SK-N-SH (cell line): Measurements from ENCODE around the gene NT5C1B. TPM values are rescaled to one million over a fixed set of nuclear protein-coding genes. Genes with fewer than 3 reads are reported as not detected.

Source experiments
- CTCF ChIA-PET: fragments of 300-600, 350-600 bp; formaldehyde crosslinking; extraction: SDS; loops from one replicate; lab custom pipeline; 2021; lab: Yijun Ruan, JAX
- POLR2A ChIA-PET: fragments of 350-600 bp; sonication (Branson Sonifier 250); formaldehyde crosslinking; extraction: SDS; loops from one replicate; lab custom pipeline; 2020; ENCODE audit warnings: antibody characterized with exemption, inconsistent platforms; lab: Yijun Ruan, JAX
- DNase-seq: peaks from one replicate; pipeline ENCODE4 v3.0.0; 2012
- H2AFZ ChIP-seq: fragments of 200-600 bp; sonication (generic); 2 replicates; pipeline ENCODE4 v1.8.1; 2016; ENCODE audit warnings: antibody characterized with exemption, mild to moderate bottlenecking, low read depth
- H3F3A ChIP-seq: fragments of 200-600 bp; sonication (generic); replicated peaks from 2 replicates; pipeline ENCODE3; 2016; ENCODE audit warnings: antibody characterized with exemption, mild to moderate bottlenecking; ENCODE audit not compliant: insufficient read depth
- H3K27ac ChIP-seq, 2 experiments: fragments of 200-500 bp in 1 of 2; fragments of 200-600 bp in 1 of 2; sonication (Bioruptor generic) in 1 of 2; sonication (generic), shearing (Covaris generic) in 1 of 2; 2 replicates each; pipeline versions ENCODE4 v1.5.1 to v1.6.1; 2014 to 2016; ENCODE audit warnings: low read depth in 2 of 2, inconsistent platforms in 1 of 2, low read length in 1 of 2, mild to moderate bottlenecking in 1 of 2, mixed read lengths in 1 of 2
- H3K27me3 ChIP-seq: fragments of 200-600 bp; sonication (generic), shearing (Covaris generic); 2 replicates; pipeline ENCODE4 v1.6.1; 2016; ENCODE audit warnings: mixed run types; ENCODE audit not compliant: insufficient read depth
- H3K36me3 ChIP-seq, 2 experiments: fragments of 200-500 bp in 1 of 2; fragments of 200-600 bp in 1 of 2; sonication (Bioruptor generic) in 1 of 2; sonication (generic) in 1 of 2; replicated peaks in 1 of 2; 2 replicates each; pipeline versions ENCODE3 to v1.5.1; 2014 to 2016; ENCODE audit warnings: low read length in 1 of 2, mild to moderate bottlenecking in 1 of 2; ENCODE audit not compliant: insufficient read depth in 2 of 2, control insufficient read depth in 1 of 2
- H3K4me1 ChIP-seq, 2 experiments: fragments of 200-500 bp in 1 of 2; fragments of 200-600 bp in 1 of 2; sonication (Bioruptor generic) in 1 of 2; sonication (generic), shearing (Covaris generic) in 1 of 2; 2 replicates each; pipeline versions ENCODE4 v1.5.1 to v1.6.1; 2014 to 2016; ENCODE audit warnings: low read depth in 1 of 2, low read length in 1 of 2, mixed run types in 1 of 2; ENCODE audit not compliant: insufficient read depth in 2 of 2, control insufficient read depth in 1 of 2
- H3K4me2 ChIP-seq: fragments of 200-600 bp; sonication (generic), shearing (Covaris generic); 2 replicates; pipeline ENCODE4 v1.6.1; 2017; ENCODE audit warnings: mixed run types
- H3K4me3 ChIP-seq, 2 experiments: fragments of 200-500 bp in 1 of 2; fragments of 200-600 bp in 1 of 2; sonication (Bioruptor generic) in 1 of 2; sonication (generic), shearing (Covaris generic) in 1 of 2; 2 replicates each; pipeline versions ENCODE4 v1.5.1 to v1.8.1; 2014 to 2016; ENCODE audit warnings: low read depth in 2 of 2, inconsistent platforms in 1 of 2, low read length in 1 of 2, mild to moderate bottlenecking in 1 of 2, mixed read lengths in 1 of 2, moderate library complexity in 1 of 2
- H3K79me2 ChIP-seq: fragments of 200-600 bp; sonication (generic); 2 replicates; pipeline ENCODE4 v1.8.1; 2017; ENCODE audit warnings: mild to moderate bottlenecking; ENCODE audit not compliant: insufficient read depth
- H3K9ac ChIP-seq: fragments of 200-600 bp; sonication (generic); 2 replicates; pipeline ENCODE4 v1.6.1; 2017; ENCODE audit warnings: mixed run types
- H3K9me2 ChIP-seq: fragments of 200-600 bp; sonication (generic); 2 replicates; pipeline ENCODE4 v1.6.1; 2017; ENCODE audit warnings: mixed run types
- H3K9me3 ChIP-seq: fragments of 200-600 bp; sonication (generic); 2 replicates; pipeline ENCODE4 v1.6.1; 2017; ENCODE audit warnings: mixed run types, mild to moderate bottlenecking, moderate library complexity
- H4K20me1 ChIP-seq: fragments of 200-600 bp; sonication (generic); 2 replicates; pipeline ENCODE4 v1.6.1; 2017; ENCODE audit warnings: mild to moderate bottlenecking, mixed run types; ENCODE audit not compliant: insufficient read depth
- CHD2 ChIP-seq: fragments of 150-350 bp; IDR thresholded peaks from 2 replicates; pipeline ENCODE4 v1.6.1; 2018; ENCODE audit warnings: low read length; ENCODE audit not compliant: partially characterized antibody
- EP300 ChIP-seq, 2 experiments: IDR thresholded peaks; 2 replicates each; pipeline versions ENCODE4 v1.4.0 to v1.6.1; 2012; ENCODE audit warnings: borderline replicate concordance in 1 of 2, low read depth in 1 of 2, low read length in 1 of 2
- GATA2 ChIP-seq: sonication (generic); formaldehyde crosslinking; IDR thresholded peaks from 2 replicates; pipeline ENCODE4 v1.5.0; 2020; ENCODE audit warnings: mild to moderate bottlenecking, missing genetic modification reagents
- MXI1 ChIP-seq: IDR thresholded peaks from 2 replicates; pipeline ENCODE4 v1.6.1; 2012; ENCODE audit warnings: mild to moderate bottlenecking, low read depth, low read length, improper control_type of control experiment
- POLR2AphosphoS5 ChIP-seq: IDR thresholded peaks from 2 replicates; pipeline ENCODE4 v1.6.1; 2012; ENCODE audit warnings: low read depth, low read length
- RFX5 ChIP-seq: IDR thresholded peaks from 2 replicates; pipeline ENCODE4 v1.6.1; 2012; ENCODE audit warnings: mild to moderate bottlenecking, improper control_type of control experiment, low read length
- TAF1 ChIP-seq: IDR thresholded peaks from 2 replicates; pipeline ENCODE4 v1.6.1; 2012; ENCODE audit warnings: low read depth, mild to moderate bottlenecking, low read length, moderate library complexity, borderline replicate concordance
- TCF12 ChIP-seq: IDR thresholded peaks from 2 replicates; pipeline ENCODE4 v1.4.0; 2012
- USF1 ChIP-seq: IDR thresholded peaks from 2 replicates; pipeline ENCODE4 v1.4.0; 2012; ENCODE audit warnings: low read depth, borderline replicate concordance
- WGBS: methylation state at CpG from one replicate; pipeline ENCODE4 v1.1.6; 2017; ENCODE audit warnings: low lambda C conversion rate; 5-methylcytosine and 5-hydroxymethylcytosine counted together
- polyA plus RNA-seq, 3 experiments: library from polyadenylated mRNA; depleted of rRNA; stranded (reverse); fragments of >200 nt; gene quantifications; 2 replicates each; pipeline ENCODE4 v1.2.3, GENCODE V29; 2012

Gene NT5C1B
- polyA plus RNA-seq, 1 of the 3 experiments (the other 2 are of a cell fraction) = not detected

- no peaks in the 10 kb centered on the region for H3K9me3 ChIP-seq
- CTCF ChIA-PET = interaction anchor here (1.7 to 3.7 kb wide), 2 partner anchors 8 to 85 kb away, joined by 5 to 18 read pairs; no protein-coding TSS in a partner anchor
These were observed 15.7 kb upstream of the NT5C1B start for GRCh38 chr2:18605115-18605514.

GRCh38 chr2:18604531-18604885 is 15.1 kb upstream of the NT5C1B start:
- Histone ChIP-seq H3F3A (peaks cover 12% of the 10 kb centered on the region), H3K4me1 (peaks cover 13 to 28% of the 10 kb centered on the region in 2 experiments), H3K36me3 (no peaks in the 10 kb centered on the region), H3K9me2 (no peaks in the 10 kb centered on the region), H3K79me2 (no peaks in the 10 kb centered on the region), H3K27ac (peak overlapping the region; percentile 11 to 97; a peak in 3 of 4 replicates), H3K9ac (no peak overlapping the region), H4K20me1 (no peaks in the 10 kb centered on the region), H3K4me2 (peak overlapping the region; percentile 1; the same call in 1 of the 2 replicates), H3K9me3 (no peaks in the 10 kb centered on the region), H2AFZ (no peak overlapping the region), H3K27me3 (no peaks in the 10 kb centered on the region), H3K4me3 (no peak overlapping the region)
- CTCF ChIA-PET = interaction anchor here (1.7 to 3.7 kb wide), 2 partner anchors 9 to 85 kb away, joined by 5 to 18 read pairs; no protein-coding TSS in a partner anchor
- 4% methylated on average over 2 of the region's 2 CpGs for WGBS
- POLR2A ChIA-PET = interaction anchor here (0.7 kb wide), 1 partner anchor 44 kb away, joined by 3 read pairs; the partner anchor contains the start of gene RDH14
- TF ChIP-seq MXI1 (peak; percentile 35; the same call in 1 of the 2 replicates), RFX5 (no peak), CHD2 (peak; percentile 6), USF1 (no peak), GATA2 (CRISPR knock-in tag) (no peak), TCF12 (peak; percentile 51; the same call in 1 of the 2 replicates), EP300 (IDR thresholded peaks at IDR 0.05; ENCODE audit: borderline replicate concordance in 1 of 2, low read depth in 1 of 2, low read length in 1 of 2) (peak in 1 of 2 experiments; percentile 75; a peak in 2 of 4 replicates), POLR2AphosphoS5 (peak; percentile 6; the same call in 1 of the 2 replicates)
- DNase-seq = peak; percentile 30

More at GRCh38 chr2:18605115-18605514, 15.7 kb upstream of the NT5C1B start:
- no peak overlapping the region for H2AFZ ChIP-seq
- DNase-seq = no peak
- no peak for TF ChIP-seq TAF1
- TF ChIP-seq, all 33 proteins: peak for 0
- H3K79me2 ChIP-seq = no peaks in the 10 kb centered on the region
- no peaks in the 10 kb centered on the region for H3K9me2 ChIP-seq
- H3K4me3 ChIP-seq = no peak overlapping the region
- no peak overlapping the region for H3K9ac ChIP-seq
- H3F3A ChIP-seq = peaks cover 6% of the 10 kb centered on the region
- no peak overlapping the region for H3K4me2 ChIP-seq
- POLR2A ChIA-PET = interaction anchor here (0.7 to 1.0 kb wide), 2 partner anchors 45 kb away, joined by 3 to 5 read pairs; partner anchors contain the start of gene RDH14
- H3K27ac ChIP-seq = peak overlapping the region; percentile 11 to 97; a peak in 3 of 4 replicates
- no peaks in the 10 kb centered on the region for H3K36me3 ChIP-seq
- H4K20me1 ChIP-seq = no peaks in the 10 kb centered on the region
- peaks cover 7 to 24% of the 10 kb centered on the region in 2 experiments for H3K4me1 ChIP-seq
- no peaks in the 10 kb centered on the region for H3K27me3 ChIP-seq
